Measurements from ENCODE around the gene SPACA4.

Gene SPACA4

DNA sequence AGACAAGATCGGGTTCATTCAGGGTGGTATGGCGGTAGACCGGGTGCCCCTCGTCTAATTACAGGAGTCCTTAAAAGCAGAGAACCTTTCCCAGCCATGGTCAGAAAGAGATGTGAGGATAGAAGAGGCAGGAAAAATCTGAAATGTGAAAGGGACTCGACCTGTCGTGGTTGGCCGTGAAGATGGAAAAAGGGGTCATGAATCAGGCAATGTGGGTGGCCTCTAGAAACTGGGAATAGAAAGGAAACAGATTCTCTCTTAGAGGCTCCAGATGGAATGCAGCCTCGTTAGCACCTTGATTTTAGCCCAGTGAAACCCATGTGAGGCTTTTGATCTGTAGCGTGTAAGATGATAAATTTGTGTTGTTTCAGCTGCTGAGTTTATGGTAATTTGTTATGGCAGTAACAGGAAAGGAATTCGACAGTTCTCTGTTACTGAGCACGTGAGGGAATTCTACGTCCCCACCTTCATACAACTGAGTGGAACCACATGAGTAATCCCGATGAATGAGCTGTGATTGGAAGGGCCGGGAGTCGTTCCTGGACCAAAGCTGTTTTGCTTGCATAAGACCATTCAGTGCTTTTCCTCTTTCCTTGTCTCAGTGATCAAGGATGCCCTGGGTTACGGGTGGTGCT is 50.4 kb downstream of the SPACA4 start:
- no peak for DNase-seq (ENCODE audit: low spot score)
- TF ChIP-seq, protein P1, sequence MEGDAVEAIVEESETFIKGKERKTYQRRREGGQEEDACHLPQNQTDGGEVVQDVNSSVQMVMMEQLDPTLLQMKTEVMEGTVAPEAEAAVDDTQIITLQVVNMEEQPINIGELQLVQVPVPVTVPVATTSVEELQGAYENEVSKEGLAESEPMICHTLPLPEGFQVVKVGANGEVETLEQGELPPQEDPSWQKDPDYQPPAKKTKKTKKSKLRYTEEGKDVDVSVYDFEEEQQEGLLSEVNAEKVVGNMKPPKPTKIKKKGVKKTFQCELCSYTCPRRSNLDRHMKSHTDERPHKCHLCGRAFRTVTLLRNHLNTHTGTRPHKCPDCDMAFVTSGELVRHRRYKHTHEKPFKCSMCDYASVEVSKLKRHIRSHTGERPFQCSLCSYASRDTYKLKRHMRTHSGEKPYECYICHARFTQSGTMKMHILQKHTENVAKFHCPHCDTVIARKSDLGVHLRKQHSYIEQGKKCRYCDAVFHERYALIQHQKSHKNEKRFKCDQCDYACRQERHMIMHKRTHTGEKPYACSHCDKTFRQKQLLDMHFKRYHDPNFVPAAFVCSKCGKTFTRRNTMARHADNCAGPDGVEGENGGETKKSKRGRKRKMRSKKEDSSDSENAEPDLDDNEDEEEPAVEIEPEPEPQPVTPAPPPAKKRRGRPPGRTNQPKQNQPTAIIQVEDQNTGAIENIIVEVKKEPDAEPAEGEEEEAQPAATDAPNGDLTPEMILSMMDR (IDR thresholded peaks at IDR 0.05; ENCODE audit: extremely low read depth, insufficient read depth, missing control alignments), result no peak
- in situ Hi-C loops (cut with MboI; ENCODE audit: low pct_unique_long_range_greater_than_20kb, low sequenced_read_pairs, unreplicated experiment), result no loop called here
